GM12873 (cell line): ENCODE data around the gene RHOH.

Experiments used
- TF ChIP-seq, protein P1 (sequence below): IDR thresholded peaks from 2 replicates; pipeline ENCODE4 v1.5.1; 2012; ENCODE audit warnings: low read depth, mild to moderate bottlenecking, moderate library complexity, low read length, control low read depth; ENCODE audit not compliant: insufficient read depth; ENCODE audit errors: missing control alignments

RHOH gene

GRCh38 chr4:40246938-40247337 is 50.1 kb downstream of the RHOH start:
- TF ChIP-seq, protein P1, sequence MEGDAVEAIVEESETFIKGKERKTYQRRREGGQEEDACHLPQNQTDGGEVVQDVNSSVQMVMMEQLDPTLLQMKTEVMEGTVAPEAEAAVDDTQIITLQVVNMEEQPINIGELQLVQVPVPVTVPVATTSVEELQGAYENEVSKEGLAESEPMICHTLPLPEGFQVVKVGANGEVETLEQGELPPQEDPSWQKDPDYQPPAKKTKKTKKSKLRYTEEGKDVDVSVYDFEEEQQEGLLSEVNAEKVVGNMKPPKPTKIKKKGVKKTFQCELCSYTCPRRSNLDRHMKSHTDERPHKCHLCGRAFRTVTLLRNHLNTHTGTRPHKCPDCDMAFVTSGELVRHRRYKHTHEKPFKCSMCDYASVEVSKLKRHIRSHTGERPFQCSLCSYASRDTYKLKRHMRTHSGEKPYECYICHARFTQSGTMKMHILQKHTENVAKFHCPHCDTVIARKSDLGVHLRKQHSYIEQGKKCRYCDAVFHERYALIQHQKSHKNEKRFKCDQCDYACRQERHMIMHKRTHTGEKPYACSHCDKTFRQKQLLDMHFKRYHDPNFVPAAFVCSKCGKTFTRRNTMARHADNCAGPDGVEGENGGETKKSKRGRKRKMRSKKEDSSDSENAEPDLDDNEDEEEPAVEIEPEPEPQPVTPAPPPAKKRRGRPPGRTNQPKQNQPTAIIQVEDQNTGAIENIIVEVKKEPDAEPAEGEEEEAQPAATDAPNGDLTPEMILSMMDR: no peak

GRCh38 chr4:40247350-40247749 is 50.5 kb downstream of the RHOH start:
- TF ChIP-seq, protein P1: no peak

GRCh38 chr4:40251366-40251765 is 54.5 kb downstream of the RHOH start:
- TF ChIP-seq, protein P1: no peak

- TF ChIP-seq, protein P1: no peak
These were observed 57.1 kb downstream of the RHOH start for GRCh38 chr4:40253906-40254305.

DNA sequence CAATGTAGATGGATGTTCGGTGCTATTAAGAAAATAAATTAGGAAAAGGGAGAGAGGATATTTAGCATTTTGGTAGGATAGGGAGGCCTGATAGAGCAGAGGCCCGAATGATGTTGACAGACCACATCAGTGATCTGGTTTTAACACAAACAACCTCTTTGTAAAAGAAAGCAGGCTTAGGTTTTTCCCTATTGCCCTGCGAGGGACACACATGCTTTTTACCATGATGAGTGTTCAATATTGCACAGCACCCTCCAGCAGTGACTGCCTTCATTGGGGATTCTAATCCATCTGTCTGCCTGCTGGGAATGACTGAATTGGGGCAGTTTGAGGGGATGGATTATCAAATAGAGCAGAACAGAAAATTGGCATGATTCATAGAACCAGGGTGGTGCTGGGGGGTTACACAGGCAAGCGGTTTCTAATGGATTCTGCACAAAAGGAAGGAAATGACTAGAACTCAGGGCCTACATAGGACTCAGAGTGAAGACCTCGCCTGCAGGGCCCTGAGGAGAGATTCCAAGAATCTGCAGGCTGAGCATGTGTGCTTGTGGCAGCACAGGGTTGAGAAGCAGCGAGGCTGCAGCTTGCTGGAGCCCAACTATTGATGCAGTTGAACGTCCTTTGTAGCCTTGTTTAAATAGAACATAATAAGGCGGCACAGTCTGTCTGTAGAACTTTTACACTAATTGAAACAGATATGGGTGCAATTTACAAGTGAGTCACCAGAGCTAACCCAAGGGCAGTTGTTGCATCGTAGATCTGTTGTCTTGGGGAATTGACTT is 58.0 kb downstream of the RHOH start:
- TF ChIP-seq, protein P1: no peak

GRCh38 chr4:40255393-40256281 is 58.8 kb downstream of the RHOH start:
- TF ChIP-seq, protein P1: no peak

GRCh38 chr4:40256329-40256728 is 59.5 kb downstream of the RHOH start:
- TF ChIP-seq, protein P1: no peak
